HEK293 (cell line): Measurements from ENCODE around the gene CD82.
"Not testable (repeated sequence)": the region's sequence is repeated elsewhere in the genome, so short reads cannot be mapped to it uniquely, and the experiment has no call there.

Experiments
- CTCF ChIA-PET: fragments of 350-600 bp; formaldehyde crosslinking; extraction: SDS; loops from one replicate; lab custom pipeline; 2021; ENCODE audit warnings: antibody characterized with exemption; lab: Yijun Ruan, JAX
- POLR2A ChIA-PET: fragments of 300-600 bp; formaldehyde crosslinking; extraction: SDS; loops from one replicate; lab custom pipeline; 2020; ENCODE audit warnings: antibody characterized with exemption, inconsistent platforms; lab: Yijun Ruan, JAX
- H3K27ac ChIP-seq: fragments of 200-500 bp; sonication (Bioruptor generic); 2 replicates; pipeline ENCODE4 v1.5.1; 2014; ENCODE audit warnings: low read depth, low read length, control low read depth, inconsistent platforms; ENCODE audit errors: extremely low read depth
- H3K36me3 ChIP-seq, 2 experiments: fragments of 200-500 bp in 1 of 2; sonication (Bioruptor generic) in 1 of 2; 1 replicate in 1 of 2; 2 replicates in 1 of 2; pipeline ENCODE4 v1.5.1; 2014 to 2017; ENCODE audit warnings: inconsistent platforms in 2 of 2, low read length in 2 of 2; ENCODE audit not compliant: control insufficient read depth in 2 of 2, insufficient read depth in 1 of 2
- H3K4me1 ChIP-seq: fragments of 200-500 bp; sonication (Bioruptor generic); 2 replicates; pipeline ENCODE4 v1.5.1; 2014; ENCODE audit warnings: mild to moderate bottlenecking, low read length, inconsistent platforms; ENCODE audit not compliant: control insufficient read depth, insufficient read depth
- H3K4me3 ChIP-seq: 2 replicates; pipeline ENCODE4 v1.5.1; 2011; ENCODE audit warnings: low read depth, mild to moderate bottlenecking, control low read depth, low read length, moderate library complexity
- H3K9me3 ChIP-seq: fragments of 200-500 bp; sonication (Bioruptor generic); 2 replicates; pipeline ENCODE4 v1.5.1; 2014; ENCODE audit warnings: low read depth, low read length, inconsistent platforms; ENCODE audit not compliant: control insufficient read depth, insufficient read depth
- BCL11A ChIP-seq: fragments of 450-650 bp; formaldehyde crosslinking; IDR thresholded peaks from 2 replicates; pipeline ENCODE4 v1.5.1; 2016; ENCODE audit warnings: low read depth, missing biosample characterization, missing genetic modification characterization
- FEZF1 ChIP-seq: fragments of 450-650 bp; formaldehyde crosslinking; IDR thresholded peaks from 2 replicates; pipeline ENCODE4 v1.5.1; 2016; ENCODE audit warnings: missing biosample characterization, missing genetic modification characterization
- KLF10 ChIP-seq: fragments of 450-650 bp; IDR thresholded peaks from 2 replicates; pipeline ENCODE4 v1.5.1; 2018; ENCODE audit warnings: missing biosample characterization, mild to moderate bottlenecking, missing genetic modification characterization
- SALL2 ChIP-seq: fragments of 450-650 bp; formaldehyde crosslinking; IDR thresholded peaks from 2 replicates; pipeline ENCODE4 v1.5.0; 2017; ENCODE audit warnings: missing biosample characterization, mild to moderate bottlenecking, missing genetic modification characterization, borderline replicate concordance
- SP3 ChIP-seq: fragments of 450-650 bp; formaldehyde crosslinking; IDR thresholded peaks from 2 replicates; pipeline ENCODE4 v1.5.1; 2016; ENCODE audit warnings: missing biosample characterization, missing genetic modification characterization
- TCF7L2 ChIP-seq: IDR thresholded peaks from 2 replicates; pipeline ENCODE4 v1.6.1; 2011; ENCODE audit warnings: low read depth, mild to moderate bottlenecking, inconsistent platforms, low read length, moderate library complexity, borderline replicate concordance
- ZFP3 ChIP-seq: fragments of 450-650 bp; formaldehyde crosslinking; IDR thresholded peaks from 2 replicates; pipeline ENCODE4 v1.5.1; 2016; ENCODE audit warnings: low read depth, missing biosample characterization, missing genetic modification characterization
- ZNF121 ChIP-seq: fragments of 450-650 bp; formaldehyde crosslinking; IDR thresholded peaks from 2 replicates; pipeline ENCODE4 v1.5.1; 2016; ENCODE audit warnings: missing biosample characterization, missing genetic modification characterization
- ZNF140 ChIP-seq: fragments of 450-650 bp; formaldehyde crosslinking; IDR thresholded peaks from 2 replicates; pipeline ENCODE4 v1.5.1; 2016; ENCODE audit warnings: missing biosample characterization, missing genetic modification characterization
- ZNF157 ChIP-seq: fragments of 450-650 bp; formaldehyde crosslinking; IDR thresholded peaks from 2 replicates; pipeline ENCODE4 v1.5.1; 2016; ENCODE audit warnings: missing biosample characterization, missing genetic modification characterization
- ZNF302 ChIP-seq: fragments of 450-650 bp; formaldehyde crosslinking; IDR thresholded peaks from 2 replicates; pipeline ENCODE4 v1.5.1; 2016; ENCODE audit warnings: missing biosample characterization, missing genetic modification characterization, low read depth
- ZNF324 ChIP-seq: fragments of 450-650 bp; formaldehyde crosslinking; IDR thresholded peaks from 2 replicates; pipeline ENCODE4 v1.5.1; 2016; ENCODE audit warnings: missing biosample characterization, missing genetic modification characterization
- ZNF654 ChIP-seq: fragments of 450-650 bp; formaldehyde crosslinking; IDR thresholded peaks from 2 replicates; pipeline ENCODE4 v1.5.1; 2016; ENCODE audit warnings: low read depth, missing biosample characterization, missing genetic modification characterization
- TF ChIP-seq, protein P1 (sequence below): fragments of 450-650 bp; formaldehyde crosslinking; optimal IDR thresholded peaks from 2 replicates; pipeline ENCODE3; 2016; ENCODE audit warnings: missing biosample characterization, mild to moderate bottlenecking, missing genetic modification characterization
- TF ChIP-seq, protein P2 (sequence below): fragments of 450-650 bp; formaldehyde crosslinking; IDR thresholded peaks from 2 replicates; pipeline ENCODE4 v1.5.1; 2016; ENCODE audit warnings: missing biosample characterization, missing genetic modification characterization
- TF ChIP-seq, protein P3 (sequence below): fragments of 450-650 bp; formaldehyde crosslinking; conservative IDR thresholded peaks from 2 replicates; pipeline ENCODE4 v1.5.1; 2016; ENCODE audit warnings: low read depth, missing biosample characterization, missing genetic modification characterization
- TF ChIP-seq, protein P4 (sequence below): fragments of 450-650 bp; formaldehyde crosslinking; IDR thresholded peaks from 2 replicates; pipeline ENCODE4 v1.5.1; 2016; ENCODE audit warnings: missing biosample characterization, missing genetic modification characterization
- TF ChIP-seq, protein P5 (sequence below): fragments of 450-650 bp; formaldehyde crosslinking; IDR thresholded peaks from 2 replicates; pipeline ENCODE4 v1.5.1; 2016; ENCODE audit warnings: missing biosample characterization, missing genetic modification characterization

The CD82 gene

DNA sequence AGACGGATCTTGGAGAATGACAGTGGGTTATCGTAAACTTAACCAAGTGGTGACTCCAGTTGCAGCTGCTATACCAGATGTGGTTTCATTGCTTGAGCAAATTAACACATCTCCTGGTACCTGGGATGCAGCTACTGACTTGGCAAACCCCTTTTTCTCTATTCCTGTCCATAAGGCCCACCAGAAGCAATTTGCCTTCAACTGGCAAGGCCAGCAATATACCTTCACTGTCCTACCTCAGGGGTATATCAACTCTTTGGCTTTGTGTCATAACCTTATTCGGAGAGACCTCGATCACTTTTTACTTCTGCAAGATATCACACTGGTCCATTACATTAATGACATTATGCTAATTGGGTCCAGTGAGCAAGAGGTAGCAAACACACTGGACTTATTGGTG, 18.5 kb upstream of the CD82 start:
- POLR2A ChIA-PET, CTCF ChIA-PET, H3K4me1 ChIP-seq: not testable (repeated sequence)
- TF ChIP-seq ZNF157, result peak; percentile 91
- TF ChIP-seq, all 188 proteins: peak for 1; not testable (repeated sequence) for 187
- not testable (repeated sequence) for H3K36me3 ChIP-seq, H3K27ac ChIP-seq, H3K9me3 ChIP-seq, H3K4me3 ChIP-seq

DNA sequence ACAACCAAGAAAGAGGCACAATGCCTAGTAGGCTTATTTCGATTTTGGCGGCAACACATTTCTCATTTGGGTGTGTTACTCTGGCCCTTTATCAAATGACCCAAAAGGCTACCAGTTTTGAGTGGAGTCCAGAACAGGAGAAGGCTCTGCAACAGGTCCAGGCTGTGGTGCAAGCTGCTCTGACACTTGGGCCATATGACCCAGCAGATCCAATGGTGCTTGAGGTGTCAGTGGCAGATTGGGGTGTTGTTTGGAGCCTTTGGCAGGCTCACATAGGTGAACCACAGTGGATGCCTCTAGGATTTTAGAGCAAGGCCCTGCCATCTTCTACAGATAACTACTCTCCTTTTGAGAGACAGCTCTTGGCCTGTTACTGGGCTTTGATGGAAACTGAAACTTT, 17.9 kb upstream of the CD82 start:
- H3K9me3 ChIP-seq, H3K36me3 ChIP-seq, H3K4me1 ChIP-seq, POLR2A ChIA-PET, H3K4me3 ChIP-seq, H3K27ac ChIP-seq: not testable (repeated sequence)
- CTCF ChIA-PET, result interaction anchor here (0.6 to 1.5 kb wide), 2 partner anchors 70 to 361 kb away, joined by 3 to 5 read pairs; no protein-coding TSS in a partner anchor

DNA sequence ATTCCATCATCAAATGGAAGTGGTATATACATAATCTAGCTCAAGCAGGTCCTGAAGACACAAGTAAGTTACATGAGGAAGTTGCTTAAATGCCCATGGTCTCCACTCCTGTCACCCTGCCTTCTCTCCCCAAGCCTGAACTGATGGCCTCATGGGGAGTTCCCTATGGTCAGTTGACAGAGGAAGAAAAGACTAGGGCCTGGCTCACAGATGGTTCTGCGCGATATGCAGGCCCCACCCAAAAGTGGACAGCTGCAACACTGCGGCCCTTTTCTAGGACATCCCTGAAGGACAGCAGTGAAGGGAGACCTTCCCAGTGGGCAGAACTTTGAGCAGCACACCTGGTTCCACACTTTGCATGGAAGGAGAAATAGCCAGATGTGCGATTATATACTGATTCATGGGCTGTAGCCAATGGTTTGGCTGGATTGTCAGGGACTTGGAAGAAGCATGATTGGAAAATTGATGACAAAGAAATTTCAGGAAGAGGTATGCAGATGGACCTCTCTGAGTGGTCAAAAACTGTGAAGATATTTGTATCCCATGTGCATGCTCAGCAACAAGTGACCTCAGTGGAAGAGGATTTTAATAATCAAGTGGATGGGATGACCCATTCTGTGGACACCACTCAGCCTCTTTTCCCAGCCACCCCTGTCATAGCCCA, 17.3 kb upstream of the CD82 start:
- Histone ChIP-seq H3K4me3 (no peak overlapping the region), H3K4me1 (no peaks in the 10 kb centered on the region), H3K27ac (no peak overlapping the region), H3K9me3 (no peaks in the 10 kb centered on the region), H3K36me3 (no peaks in the 10 kb centered on the region)
- CTCF ChIA-PET, result interaction anchor here (0.6 to 1.5 kb wide), 2 partner anchors 69 to 361 kb away, joined by 3 to 5 read pairs; no protein-coding TSS in a partner anchor
- POLR2A ChIA-PET, result no interaction called here
- TF ChIP-seq, protein P1, sequence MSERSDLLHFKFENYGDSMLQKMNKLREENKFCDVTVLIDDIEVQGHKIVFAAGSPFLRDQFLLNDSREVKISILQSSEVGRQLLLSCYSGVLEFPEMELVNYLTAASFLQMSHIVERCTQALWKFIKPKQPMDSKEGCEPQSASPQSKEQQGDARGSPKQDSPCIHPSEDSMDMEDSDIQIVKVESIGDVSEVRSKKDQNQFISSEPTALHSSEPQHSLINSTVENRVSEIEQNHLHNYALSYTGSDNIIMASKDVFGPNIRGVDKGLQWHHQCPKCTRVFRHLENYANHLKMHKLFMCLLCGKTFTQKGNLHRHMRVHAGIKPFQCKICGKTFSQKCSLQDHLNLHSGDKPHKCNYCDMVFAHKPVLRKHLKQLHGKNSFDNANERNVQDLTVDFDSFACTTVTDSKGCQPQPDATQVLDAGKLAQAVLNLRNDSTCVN (tag by site-specific recombination), result no peak
- TF ChIP-seq TCF7L2 (no peak), KLF10 (tag by site-specific recombination) (no peak), ZNF654 (tag by site-specific recombination) (no peak), SP3 (tag by site-specific recombination) (no peak), ZNF140 (tag by site-specific recombination) (no peak), ZNF324 (tag by site-specific recombination) (no peak), FEZF1 (tag by site-specific recombination) (no peak), BCL11A (tag by site-specific recombination) (no peak), SALL2 (tag by site-specific recombination) (no peak), ZNF121 (tag by site-specific recombination) (no peak), ZNF302 (tag by site-specific recombination) (no peak), ZFP3 (tag by site-specific recombination) (no peak)
- TF ChIP-seq, protein P2, sequence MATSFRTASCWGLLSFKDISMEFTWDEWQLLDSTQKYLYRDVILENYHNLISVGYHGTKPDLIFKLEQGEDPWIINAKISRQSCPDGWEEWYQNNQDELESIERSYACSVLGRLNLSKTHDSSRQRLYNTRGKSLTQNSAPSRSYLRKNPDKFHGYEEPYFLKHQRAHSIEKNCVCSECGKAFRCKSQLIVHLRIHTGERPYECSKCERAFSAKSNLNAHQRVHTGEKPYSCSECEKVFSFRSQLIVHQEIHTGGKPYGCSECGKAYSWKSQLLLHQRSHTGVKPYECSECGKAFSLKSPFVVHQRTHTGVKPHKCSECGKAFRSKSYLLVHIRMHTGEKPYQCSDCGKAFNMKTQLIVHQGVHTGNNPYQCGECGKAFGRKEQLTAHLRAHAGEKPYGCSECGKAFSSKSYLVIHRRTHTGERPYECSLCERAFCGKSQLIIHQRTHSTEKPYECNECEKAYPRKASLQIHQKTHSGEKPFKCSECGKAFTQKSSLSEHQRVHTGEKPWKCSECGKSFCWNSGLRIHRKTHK (tag by site-specific recombination), result no peak
- TF ChIP-seq, protein P3, sequence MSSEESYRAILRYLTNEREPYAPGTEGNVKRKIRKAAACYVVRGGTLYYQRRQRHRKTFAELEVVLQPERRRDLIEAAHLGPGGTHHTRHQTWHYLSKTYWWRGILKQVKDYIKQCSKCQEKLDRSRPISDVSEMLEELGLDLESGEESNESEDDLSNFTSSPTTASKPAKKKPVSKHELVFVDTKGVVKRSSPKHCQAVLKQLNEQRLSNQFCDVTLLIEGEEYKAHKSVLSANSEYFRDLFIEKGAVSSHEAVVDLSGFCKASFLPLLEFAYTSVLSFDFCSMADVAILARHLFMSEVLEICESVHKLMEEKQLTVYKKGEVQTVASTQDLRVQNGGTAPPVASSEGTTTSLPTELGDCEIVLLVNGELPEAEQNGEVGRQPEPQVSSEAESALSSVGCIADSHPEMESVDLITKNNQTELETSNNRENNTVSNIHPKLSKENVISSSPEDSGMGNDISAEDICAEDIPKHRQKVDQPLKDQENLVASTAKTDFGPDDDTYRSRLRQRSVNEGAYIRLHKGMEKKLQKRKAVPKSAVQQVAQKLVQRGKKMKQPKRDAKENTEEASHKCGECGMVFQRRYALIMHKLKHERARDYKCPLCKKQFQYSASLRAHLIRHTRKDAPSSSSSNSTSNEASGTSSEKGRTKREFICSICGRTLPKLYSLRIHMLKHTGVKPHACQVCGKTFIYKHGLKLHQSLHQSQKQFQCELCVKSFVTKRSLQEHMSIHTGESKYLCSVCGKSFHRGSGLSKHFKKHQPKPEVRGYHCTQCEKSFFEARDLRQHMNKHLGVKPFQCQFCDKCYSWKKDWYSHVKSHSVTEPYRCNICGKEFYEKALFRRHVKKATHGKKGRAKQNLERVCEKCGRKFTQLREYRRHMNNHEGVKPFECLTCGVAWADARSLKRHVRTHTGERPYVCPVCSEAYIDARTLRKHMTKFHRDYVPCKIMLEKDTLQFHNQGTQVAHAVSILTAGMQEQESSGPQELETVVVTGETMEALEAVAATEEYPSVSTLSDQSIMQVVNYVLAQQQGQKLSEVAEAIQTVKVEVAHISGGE (tag by site-specific recombination), result no peak
- TF ChIP-seq, protein P4, sequence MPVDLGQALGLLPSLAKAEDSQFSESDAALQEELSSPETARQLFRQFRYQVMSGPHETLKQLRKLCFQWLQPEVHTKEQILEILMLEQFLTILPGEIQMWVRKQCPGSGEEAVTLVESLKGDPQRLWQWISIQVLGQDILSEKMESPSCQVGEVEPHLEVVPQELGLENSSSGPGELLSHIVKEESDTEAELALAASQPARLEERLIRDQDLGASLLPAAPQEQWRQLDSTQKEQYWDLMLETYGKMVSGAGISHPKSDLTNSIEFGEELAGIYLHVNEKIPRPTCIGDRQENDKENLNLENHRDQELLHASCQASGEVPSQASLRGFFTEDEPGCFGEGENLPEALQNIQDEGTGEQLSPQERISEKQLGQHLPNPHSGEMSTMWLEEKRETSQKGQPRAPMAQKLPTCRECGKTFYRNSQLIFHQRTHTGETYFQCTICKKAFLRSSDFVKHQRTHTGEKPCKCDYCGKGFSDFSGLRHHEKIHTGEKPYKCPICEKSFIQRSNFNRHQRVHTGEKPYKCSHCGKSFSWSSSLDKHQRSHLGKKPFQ (tag by site-specific recombination), result no peak
- TF ChIP-seq, protein P5, sequence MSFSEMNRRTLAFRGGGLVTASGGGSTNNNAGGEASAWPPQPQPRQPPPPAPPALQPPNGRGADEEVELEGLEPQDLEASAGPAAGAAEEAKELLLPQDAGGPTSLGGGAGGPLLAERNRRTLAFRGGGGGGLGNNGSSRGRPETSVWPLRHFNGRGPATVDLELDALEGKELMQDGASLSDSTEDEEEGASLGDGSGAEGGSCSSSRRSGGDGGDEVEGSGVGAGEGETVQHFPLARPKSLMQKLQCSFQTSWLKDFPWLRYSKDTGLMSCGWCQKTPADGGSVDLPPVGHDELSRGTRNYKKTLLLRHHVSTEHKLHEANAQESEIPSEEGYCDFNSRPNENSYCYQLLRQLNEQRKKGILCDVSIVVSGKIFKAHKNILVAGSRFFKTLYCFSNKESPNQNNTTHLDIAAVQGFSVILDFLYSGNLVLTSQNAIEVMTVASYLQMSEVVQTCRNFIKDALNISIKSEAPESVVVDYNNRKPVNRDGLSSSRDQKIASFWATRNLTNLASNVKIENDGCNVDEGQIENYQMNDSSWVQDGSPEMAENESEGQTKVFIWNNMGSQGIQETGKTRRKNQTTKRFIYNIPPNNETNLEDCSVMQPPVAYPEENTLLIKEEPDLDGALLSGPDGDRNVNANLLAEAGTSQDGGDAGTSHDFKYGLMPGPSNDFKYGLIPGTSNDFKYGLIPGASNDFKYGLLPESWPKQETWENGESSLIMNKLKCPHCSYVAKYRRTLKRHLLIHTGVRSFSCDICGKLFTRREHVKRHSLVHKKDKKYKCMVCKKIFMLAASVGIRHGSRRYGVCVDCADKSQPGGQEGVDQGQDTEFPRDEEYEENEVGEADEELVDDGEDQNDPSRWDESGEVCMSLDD (tag by site-specific recombination), result no peak
